Kidney epithelial cell (primary cell): ENCODE results near the gene ZG16B. TPM values are rescaled to one million over a fixed set of nuclear protein-coding genes. Genes with fewer than 3 reads are reported as not detected.

Source experiments
- DNase-seq: peaks from one replicate; pipeline ENCODE4 v3.0.0-alpha.2; 2010; ENCODE audit warnings: low read depth
- H3K27me3 ChIP-seq: 2 replicates; pipeline ENCODE4 v1.6.0; 2011; ENCODE audit warnings: low read length; ENCODE audit not compliant: control insufficient read depth, insufficient read depth
- H3K36me3 ChIP-seq: 2 replicates; pipeline ENCODE4 v1.5.1; 2011; ENCODE audit warnings: low read length; ENCODE audit not compliant: control insufficient read depth, insufficient read depth
- H3K4me3 ChIP-seq: 2 replicates; pipeline ENCODE4 v1.5.1; 2011; ENCODE audit warnings: low read depth, mild to moderate bottlenecking, control low read depth, low read length
- total RNA-seq: library from RNA; depleted of rRNA; stranded (reverse); fragments of >200 nt; gene quantifications from 2 replicates; pipeline ENCODE4 v1.2.3, GENCODE V29; 2015
- TF ChIP-seq, protein P1 (sequence below): IDR thresholded peaks from 2 replicates; pipeline ENCODE4 v1.5.1; 2011; ENCODE audit warnings: mild to moderate bottlenecking, moderate library complexity, low read length, control low read depth, inconsistent platforms; ENCODE audit not compliant: insufficient read depth, poor library complexity, severe bottlenecking

ZG16B gene
- total RNA-seq, 1 donor from 2014 or later = 1.1 TPM

DNA sequence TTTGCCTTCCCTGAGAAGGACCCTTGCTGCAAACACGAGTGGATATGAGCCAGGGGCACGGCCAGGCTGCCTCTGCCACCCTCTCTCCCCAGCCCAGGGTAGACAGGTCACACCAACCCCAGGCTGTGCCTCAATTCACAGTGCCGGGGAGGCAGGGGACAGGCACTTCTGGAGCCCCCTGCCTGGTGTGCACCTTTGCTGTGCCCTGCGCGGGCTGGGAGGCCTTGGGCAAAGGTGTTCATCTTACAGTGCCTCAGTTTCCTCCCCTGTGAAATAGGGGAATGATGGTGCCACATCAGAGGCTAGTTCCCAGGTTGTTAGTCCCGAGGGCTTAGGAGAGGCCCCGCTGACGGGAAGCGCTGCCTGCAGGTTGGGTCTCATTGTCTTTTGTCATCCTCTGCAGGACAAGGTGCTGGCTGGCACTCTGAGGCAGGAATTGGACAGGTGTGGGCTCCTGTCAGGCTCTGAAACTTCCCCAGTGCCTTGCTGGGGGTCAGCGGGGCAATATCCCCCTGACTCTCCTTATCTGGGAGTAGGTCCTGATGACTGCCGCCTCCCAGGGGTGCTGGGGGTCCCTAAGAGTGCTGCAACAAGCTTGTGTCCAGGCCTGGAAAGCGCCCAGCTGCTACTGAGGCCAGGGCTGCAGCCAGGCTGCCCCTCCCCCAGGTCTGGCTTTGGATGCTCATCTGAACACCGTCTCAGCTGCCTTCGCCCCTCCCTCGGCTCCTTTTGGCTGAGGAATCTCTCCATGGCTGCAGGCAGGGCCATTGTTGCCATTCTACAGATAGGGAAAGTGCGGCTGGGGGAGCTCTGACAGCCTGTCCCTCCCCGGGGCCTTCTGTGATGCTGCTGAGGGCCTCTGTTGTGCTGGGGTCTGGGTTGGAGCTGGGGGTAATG lies 9.9 kb upstream of the ZG16B start:
- TF ChIP-seq, protein P1, sequence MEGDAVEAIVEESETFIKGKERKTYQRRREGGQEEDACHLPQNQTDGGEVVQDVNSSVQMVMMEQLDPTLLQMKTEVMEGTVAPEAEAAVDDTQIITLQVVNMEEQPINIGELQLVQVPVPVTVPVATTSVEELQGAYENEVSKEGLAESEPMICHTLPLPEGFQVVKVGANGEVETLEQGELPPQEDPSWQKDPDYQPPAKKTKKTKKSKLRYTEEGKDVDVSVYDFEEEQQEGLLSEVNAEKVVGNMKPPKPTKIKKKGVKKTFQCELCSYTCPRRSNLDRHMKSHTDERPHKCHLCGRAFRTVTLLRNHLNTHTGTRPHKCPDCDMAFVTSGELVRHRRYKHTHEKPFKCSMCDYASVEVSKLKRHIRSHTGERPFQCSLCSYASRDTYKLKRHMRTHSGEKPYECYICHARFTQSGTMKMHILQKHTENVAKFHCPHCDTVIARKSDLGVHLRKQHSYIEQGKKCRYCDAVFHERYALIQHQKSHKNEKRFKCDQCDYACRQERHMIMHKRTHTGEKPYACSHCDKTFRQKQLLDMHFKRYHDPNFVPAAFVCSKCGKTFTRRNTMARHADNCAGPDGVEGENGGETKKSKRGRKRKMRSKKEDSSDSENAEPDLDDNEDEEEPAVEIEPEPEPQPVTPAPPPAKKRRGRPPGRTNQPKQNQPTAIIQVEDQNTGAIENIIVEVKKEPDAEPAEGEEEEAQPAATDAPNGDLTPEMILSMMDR = no peak
- no peaks in the 10 kb centered on the region for H3K36me3 ChIP-seq
- no peak overlapping the region for H3K4me3 ChIP-seq
- DNase-seq = no peak
- H3K27me3 ChIP-seq = peaks cover 3% of the 10 kb centered on the region

DNA sequence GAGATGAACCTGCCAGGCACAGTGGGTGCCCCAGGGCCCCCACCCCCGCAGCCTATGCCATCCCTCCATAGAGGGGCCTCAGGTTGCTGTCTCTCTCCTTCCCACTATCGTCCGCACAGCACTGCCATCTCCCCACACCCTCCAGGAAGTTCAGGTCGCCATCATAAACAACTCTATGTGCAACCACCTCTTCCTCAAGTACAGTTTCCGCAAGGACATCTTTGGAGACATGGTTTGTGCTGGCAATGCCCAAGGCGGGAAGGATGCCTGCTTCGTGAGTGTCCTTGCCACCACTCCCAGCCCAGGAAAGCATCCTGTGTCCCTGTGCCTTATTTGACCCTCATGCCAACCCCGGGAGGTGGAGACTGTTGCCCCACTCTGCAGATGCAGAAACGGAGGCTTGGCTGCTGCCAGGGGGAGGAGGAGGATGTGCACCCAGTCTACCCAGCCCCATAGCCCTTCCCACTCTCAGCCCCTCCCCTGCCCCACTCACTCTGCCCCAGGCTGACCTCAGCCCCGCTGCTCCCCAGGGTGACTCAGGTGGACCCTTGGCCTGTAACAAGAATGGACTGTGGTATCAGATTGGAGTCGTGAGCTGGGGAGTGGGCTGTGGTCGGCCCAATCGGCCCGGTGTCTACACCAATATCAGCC lies 9.1 kb upstream of the ZG16B start:
- DNase-seq = no peak
- Histone ChIP-seq H3K27me3 (no peaks in the 10 kb centered on the region), H3K36me3 (no peaks in the 10 kb centered on the region), H3K4me3 (no peak overlapping the region)
- TF ChIP-seq, protein P1 = no peak

- DNase-seq = no peak
- H3K27me3 ChIP-seq = no peaks in the 10 kb centered on the region
- no peaks in the 10 kb centered on the region for H3K36me3 ChIP-seq
- TF ChIP-seq, protein P1 = no peak
- no peak overlapping the region for H3K4me3 ChIP-seq
Observed at GRCh38 chr16:2821487-2822157, 8.5 kb upstream of the ZG16B start.

GRCh38 chr16:2822158-2822495 lies 8.0 kb upstream of the ZG16B start:
- Histone ChIP-seq H3K27me3 (peaks cover 2% of the 10 kb centered on the region), H3K4me3 (no peak overlapping the region), H3K36me3 (no peaks in the 10 kb centered on the region)
- no peak for DNase-seq
- TF ChIP-seq, protein P1 = no peak

- peaks cover 2% of the 10 kb centered on the region for H3K27me3 ChIP-seq
- H3K36me3 ChIP-seq = no peaks in the 10 kb centered on the region
- H3K4me3 ChIP-seq = no peak overlapping the region
- no peak for DNase-seq
- TF ChIP-seq, protein P1 = no peak
Observed at GRCh38 chr16:2822496-2822895, 7.6 kb upstream of the ZG16B start.
